ENCODE measurements around the gene STPG3. TPM values are rescaled to one million over a fixed set of nuclear protein-coding genes. Genes with fewer than 3 reads are reported as not detected.
A peak's percentile ranks its signal among the peaks of the same experiment; 100 is the strongest.

STPG3 gene
- total and polyA plus RNA-seq, 2 of the 13 experiments (the other 11 are each of a cell fraction or from before 2014, with no cell fraction given): not detected

DNA sequence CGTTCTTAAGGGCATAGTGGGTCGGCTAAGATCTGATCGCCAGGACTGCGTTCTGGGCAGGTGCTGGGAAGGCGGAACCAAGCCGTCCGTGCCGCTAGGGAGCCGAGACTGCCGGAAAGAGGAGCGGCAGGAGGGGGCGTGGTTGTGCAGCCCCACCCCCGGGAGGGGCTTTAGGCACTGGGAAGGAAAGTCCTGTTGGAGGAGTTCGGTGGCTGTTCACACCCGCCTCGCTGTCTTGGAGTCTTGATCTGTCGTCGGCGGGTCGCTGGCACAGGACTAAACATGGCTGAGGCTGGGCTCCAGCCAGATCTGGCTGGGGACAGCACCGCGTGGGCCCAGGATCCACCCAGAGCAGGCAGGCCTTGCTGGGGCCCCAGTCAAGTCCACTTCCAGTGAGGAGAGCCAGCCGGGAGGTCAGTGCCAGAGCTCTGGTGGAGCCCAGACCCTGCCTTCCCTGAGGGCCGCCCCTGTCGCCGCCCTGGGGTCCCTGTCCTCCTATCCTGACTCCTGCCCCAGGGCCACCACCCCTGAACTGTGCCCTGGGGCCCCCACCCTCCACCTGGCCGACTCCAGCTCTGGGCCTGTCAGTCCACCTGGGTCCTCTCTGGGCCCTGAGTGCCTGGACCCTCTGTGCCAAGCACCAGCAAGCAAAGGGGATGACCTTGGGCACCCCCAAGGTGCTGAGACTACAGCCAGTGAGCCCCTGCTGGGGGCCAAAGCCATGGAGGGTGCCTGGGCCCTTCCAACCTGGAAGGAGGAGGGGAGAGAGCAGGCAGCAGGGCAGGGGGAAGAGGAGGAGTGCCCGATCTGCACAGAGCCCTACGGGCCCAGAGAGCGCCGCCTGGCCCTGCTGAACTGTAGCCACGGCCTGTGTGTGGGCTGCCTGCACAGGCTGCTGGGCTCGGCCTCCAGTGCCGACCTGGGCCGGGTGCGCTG lies 33.5 kb upstream of the STPG3 start (continued):
- no peak for TF ChIP-seq JUN (CRISPR knock-in tag; IDR thresholded peaks at IDR 0.05)
- TF ChIP-seq, protein P1, sequence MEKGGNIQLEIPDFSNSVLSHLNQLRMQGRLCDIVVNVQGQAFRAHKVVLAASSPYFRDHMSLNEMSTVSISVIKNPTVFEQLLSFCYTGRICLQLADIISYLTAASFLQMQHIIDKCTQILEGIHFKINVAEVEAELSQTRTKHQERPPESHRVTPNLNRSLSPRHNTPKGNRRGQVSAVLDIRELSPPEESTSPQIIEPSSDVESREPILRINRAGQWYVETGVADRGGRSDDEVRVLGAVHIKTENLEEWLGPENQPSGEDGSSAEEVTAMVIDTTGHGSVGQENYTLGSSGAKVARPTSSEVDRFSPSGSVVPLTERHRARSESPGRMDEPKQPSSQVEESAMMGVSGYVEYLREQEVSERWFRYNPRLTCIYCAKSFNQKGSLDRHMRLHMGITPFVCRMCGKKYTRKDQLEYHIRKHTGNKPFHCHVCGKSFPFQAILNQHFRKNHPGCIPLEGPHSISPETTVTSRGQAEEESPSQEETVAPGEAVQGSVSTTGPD (CRISPR knock-in tag; IDR thresholded peaks at IDR 0.05): no peak
- no peak for TF ChIP-seq MBNL3 (CRISPR knock-in tag; conservative IDR thresholded peaks at IDR 0.05)
- 0 out of 2 replicates have a peak, but pooled peaks have one; percentile 22 for TF ChIP-seq NR2F6 (IDR thresholded peaks at IDR 0.05)
- no peak for TF ChIP-seq NR2F6 (CRISPR knock-in tag; IDR thresholded peaks at IDR 0.05)
- no peak for TF ChIP-seq ZNF562 (CRISPR knock-in tag; IDR thresholded peaks at IDR 0.05; ENCODE audit: borderline replicate concordance)
- TF ChIP-seq ARNTL (CRISPR knock-in tag; IDR thresholded peaks at IDR 0.05): peak; percentile 65
- no peak for TF ChIP-seq ZBTB3 (CRISPR knock-in tag; IDR thresholded peaks at IDR 0.05; ENCODE audit: borderline replicate concordance, low read depth)
- TF ChIP-seq GFI1 (CRISPR knock-in tag; IDR thresholded peaks at IDR 0.05; ENCODE audit: borderline replicate concordance): no peak
- TF ChIP-seq, protein P2, sequence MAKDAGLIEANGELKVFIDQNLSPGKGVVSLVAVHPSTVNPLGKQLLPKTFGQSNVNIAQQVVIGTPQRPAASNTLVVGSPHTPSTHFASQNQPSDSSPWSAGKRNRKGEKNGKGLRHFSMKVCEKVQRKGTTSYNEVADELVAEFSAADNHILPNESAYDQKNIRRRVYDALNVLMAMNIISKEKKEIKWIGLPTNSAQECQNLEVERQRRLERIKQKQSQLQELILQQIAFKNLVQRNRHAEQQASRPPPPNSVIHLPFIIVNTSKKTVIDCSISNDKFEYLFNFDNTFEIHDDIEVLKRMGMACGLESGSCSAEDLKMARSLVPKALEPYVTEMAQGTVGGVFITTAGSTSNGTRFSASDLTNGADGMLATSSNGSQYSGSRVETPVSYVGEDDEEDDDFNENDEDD (CRISPR knock-in tag; IDR thresholded peaks at IDR 0.05; ENCODE audit: borderline replicate concordance): peak; percentile 40; the same call in 1 of the 2 replicates
- TF ChIP-seq, protein P3, sequence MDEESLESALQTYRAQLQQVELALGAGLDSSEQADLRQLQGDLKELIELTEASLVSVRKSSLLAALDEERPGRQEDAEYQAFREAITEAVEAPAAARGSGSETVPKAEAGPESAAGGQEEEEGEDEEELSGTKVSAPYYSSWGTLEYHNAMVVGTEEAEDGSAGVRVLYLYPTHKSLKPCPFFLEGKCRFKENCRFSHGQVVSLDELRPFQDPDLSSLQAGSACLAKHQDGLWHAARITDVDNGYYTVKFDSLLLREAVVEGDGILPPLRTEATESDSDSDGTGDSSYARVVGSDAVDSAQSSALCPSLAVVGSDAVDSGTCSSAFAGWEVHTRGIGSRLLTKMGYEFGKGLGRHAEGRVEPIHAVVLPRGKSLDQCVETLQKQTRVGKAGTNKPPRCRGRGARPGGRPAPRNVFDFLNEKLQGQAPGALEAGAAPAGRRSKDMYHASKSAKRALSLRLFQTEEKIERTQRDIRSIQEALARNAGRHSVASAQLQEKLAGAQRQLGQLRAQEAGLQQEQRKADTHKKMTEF (CRISPR knock-in tag; IDR thresholded peaks at IDR 0.05): no peak
- no peak for TF ChIP-seq ZBTB42 (CRISPR knock-in tag; IDR thresholded peaks at IDR 0.05)
- no peak for TF ChIP-seq ZMAT3 (CRISPR knock-in tag; conservative IDR thresholded peaks at IDR 0.05)
- no peak for TF ChIP-seq HDAC6 (IDR thresholded peaks at IDR 0.05; ENCODE audit: low read depth, low read length)
- no peak for TF ChIP-seq RORA (CRISPR knock-in tag; IDR thresholded peaks at IDR 0.05)
- TF ChIP-seq, protein P4, sequence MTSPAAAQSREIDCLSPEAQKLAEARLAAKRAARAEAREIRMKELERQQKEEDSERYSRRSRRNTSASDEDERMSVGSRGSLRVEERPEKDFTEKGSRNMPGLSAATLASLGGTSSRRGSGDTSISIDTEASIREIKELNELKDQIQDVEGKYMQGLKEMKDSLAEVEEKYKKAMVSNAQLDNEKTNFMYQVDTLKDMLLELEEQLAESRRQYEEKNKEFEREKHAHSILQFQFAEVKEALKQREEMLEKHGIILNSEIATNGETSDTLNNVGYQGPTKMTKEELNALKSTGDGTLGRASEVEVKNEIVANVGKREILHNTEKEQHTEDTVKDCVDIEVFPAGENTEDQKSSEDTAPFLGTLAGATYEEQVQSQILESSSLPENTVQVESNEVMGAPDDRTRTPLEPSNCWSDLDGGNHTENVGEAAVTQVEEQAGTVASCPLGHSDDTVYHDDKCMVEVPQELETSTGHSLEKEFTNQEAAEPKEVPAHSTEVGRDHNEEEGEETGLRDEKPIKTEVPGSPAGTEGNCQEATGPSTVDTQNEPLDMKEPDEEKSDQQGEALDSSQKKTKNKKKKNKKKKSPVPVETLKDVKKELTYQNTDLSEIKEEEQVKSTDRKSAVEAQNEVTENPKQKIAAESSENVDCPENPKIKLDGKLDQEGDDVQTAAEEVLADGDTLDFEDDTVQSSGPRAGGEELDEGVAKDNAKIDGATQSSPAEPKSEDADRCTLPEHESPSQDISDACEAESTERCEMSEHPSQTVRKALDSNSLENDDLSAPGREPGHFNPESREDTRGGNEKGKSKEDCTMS (CRISPR knock-in tag; conservative IDR thresholded peaks at IDR 0.05): no peak
- TF ChIP-seq ZNF570 (CRISPR knock-in tag; IDR thresholded peaks at IDR 0.05; ENCODE audit: borderline replicate concordance): no peak
- peak; percentile 36 for TF ChIP-seq ZC3H13 (CRISPR knock-in tag; IDR thresholded peaks at IDR 0.05)
- no peak for TF ChIP-seq ZFAT (CRISPR knock-in tag; conservative IDR thresholded peaks at IDR 0.05)
- peak; percentile 54; the same call in 1 of the 2 replicates for TF ChIP-seq ZSCAN25 (CRISPR knock-in tag; IDR thresholded peaks at IDR 0.05)
- no peak for TF ChIP-seq PCBP2 (optimal IDR thresholded peaks at IDR 0.05; ENCODE audit: low read depth, low read length, poor library complexity, severe bottlenecking)
- TF ChIP-seq, protein P5, sequence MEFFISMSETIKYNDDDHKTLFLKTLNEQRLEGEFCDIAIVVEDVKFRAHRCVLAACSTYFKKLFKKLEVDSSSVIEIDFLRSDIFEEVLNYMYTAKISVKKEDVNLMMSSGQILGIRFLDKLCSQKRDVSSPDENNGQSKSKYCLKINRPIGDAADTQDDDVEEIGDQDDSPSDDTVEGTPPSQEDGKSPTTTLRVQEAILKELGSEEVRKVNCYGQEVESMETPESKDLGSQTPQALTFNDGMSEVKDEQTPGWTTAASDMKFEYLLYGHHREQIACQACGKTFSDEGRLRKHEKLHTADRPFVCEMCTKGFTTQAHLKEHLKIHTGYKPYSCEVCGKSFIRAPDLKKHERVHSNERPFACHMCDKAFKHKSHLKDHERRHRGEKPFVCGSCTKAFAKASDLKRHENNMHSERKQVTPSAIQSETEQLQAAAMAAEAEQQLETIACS (CRISPR knock-in tag; IDR thresholded peaks at IDR 0.05): no peak

Measured in HepG2 (cell line).